Subcutaneous abdominal adipose tissue (tissue), 5 donors: Measurements from ENCODE around the gene DHRS2.
"Not testable (repeated sequence)": the region's sequence is repeated elsewhere in the genome, so short reads cannot be mapped to it uniquely, and the experiment has no call there.

ENCODE experiments used
- H3K27ac ChIP-seq: one replicate; pipeline ENCODE4 v1.7.0; 2013; ENCODE audit warnings: low read depth, mild to moderate bottlenecking, inconsistent platforms, low read length, moderate library complexity
- H3K27me3 ChIP-seq, 5 donors: one replicate each; pipeline ENCODE4 v1.7.0; 2013; ENCODE audit warnings: low read length in 5 of 5, inconsistent platforms in 1 of 5; ENCODE audit not compliant: control insufficient read depth in 5 of 5, insufficient read depth in 4 of 5
- H3K36me3 ChIP-seq, 5 donors: one replicate each; pipeline ENCODE4 v1.7.0; 2013; ENCODE audit warnings: low read length in 5 of 5; ENCODE audit not compliant: control insufficient read depth in 5 of 5, insufficient read depth in 5 of 5
- H3K4me1 ChIP-seq, 5 donors: one replicate each; pipeline ENCODE4 v1.7.0; 2013; ENCODE audit warnings: low read length in 5 of 5, mild to moderate bottlenecking in 3 of 5, moderate library complexity in 1 of 5; ENCODE audit not compliant: control insufficient read depth in 5 of 5, insufficient read depth in 5 of 5
- H3K4me3 ChIP-seq, 5 donors: one replicate each; pipeline ENCODE4 v1.7.0; 2013; ENCODE audit warnings: low read length in 5 of 5, low read depth in 1 of 5
- H3K9ac ChIP-seq, 5 donors: one replicate each; pipeline ENCODE4 v1.7.0; 2013; ENCODE audit warnings: low read length in 5 of 5, mild to moderate bottlenecking in 4 of 5, moderate library complexity in 3 of 5
- H3K9me3 ChIP-seq, 5 donors: one replicate each; pipeline ENCODE4 v1.7.0; 2013; ENCODE audit warnings: low read length in 5 of 5; ENCODE audit not compliant: control insufficient read depth in 5 of 5
- donor health status: healthy.
- donor health status: healthy.
- donor health status: healthy.
- donor health status: healthy.
- donor health status: healthy.

The DHRS2 gene

GRCh38 chr14:23675906-23676305 lies 39.7 kb downstream of the DHRS2 start:
- no peaks in the 10 kb centered on the region for H3K4me1 ChIP-seq
- H3K9ac ChIP-seq, result no peak overlapping the region
- no peaks in the 10 kb centered on the region for H3K9me3 ChIP-seq
- no peaks in the 10 kb centered on the region for H3K36me3 ChIP-seq
- H3K27ac ChIP-seq, result no peak overlapping the region
- H3K4me3 ChIP-seq, result no peak overlapping the region
- no peaks in the 10 kb centered on the region for H3K27me3 ChIP-seq

- no peak overlapping the region for H3K9ac ChIP-seq
- H3K36me3 ChIP-seq, result no peaks in the 10 kb centered on the region
- H3K4me1 ChIP-seq, result no peaks in the 10 kb centered on the region
- H3K9me3 ChIP-seq, result no peaks in the 10 kb centered on the region
- H3K4me3 ChIP-seq, result no peak overlapping the region
- H3K27me3 ChIP-seq, result peaks cover 0 to 5% (median 0%) of the 10 kb centered on the region in 5 donors
- H3K27ac ChIP-seq, result no peak overlapping the region
Observed at GRCh38 chr14:23681337-23681736, 45.2 kb downstream of the DHRS2 start.

- not testable (repeated sequence) for H3K36me3 ChIP-seq, H3K4me3 ChIP-seq, H3K4me1 ChIP-seq, H3K9ac ChIP-seq, H3K27ac ChIP-seq, H3K9me3 ChIP-seq
- peaks cover 0 to 12% (median 3%) of the 10 kb centered on the region in 5 donors for H3K27me3 ChIP-seq
Observed at GRCh38 chr14:23689709-23690514, 53.7 kb downstream of the DHRS2 start.

GRCh38 chr14:23692416-23692815 lies 56.3 kb downstream of the DHRS2 start:
- peaks cover 0 to 14% (median 3%) of the 10 kb centered on the region in 5 donors for H3K27me3 ChIP-seq
- H3K27ac ChIP-seq, result no peak overlapping the region
- no peaks in the 10 kb centered on the region for H3K36me3 ChIP-seq
- H3K4me1 ChIP-seq, result peaks cover 0 to 22% (median 14%) of the 10 kb centered on the region in 5 donors
- no peak overlapping the region for H3K4me3 ChIP-seq
- peaks cover 0 to 5% (median 0%) of the 10 kb centered on the region in 5 donors for H3K9me3 ChIP-seq
- no peak overlapping the region for H3K9ac ChIP-seq

GRCh38 chr14:23693252-23693775 lies 57.1 kb downstream of the DHRS2 start:
- no peak overlapping the region for H3K4me3 ChIP-seq
- peaks cover 0 to 14% (median 3%) of the 10 kb centered on the region in 5 donors for H3K27me3 ChIP-seq
- H3K4me1 ChIP-seq, result peaks cover 0 to 22% (median 14%) of the 10 kb centered on the region in 5 donors
- peaks cover 0 to 5% (median 0%) of the 10 kb centered on the region in 5 donors for H3K9me3 ChIP-seq
- no peak overlapping the region for H3K27ac ChIP-seq
- H3K9ac ChIP-seq, result no peak overlapping the region
- H3K36me3 ChIP-seq, result no peaks in the 10 kb centered on the region

GRCh38 chr14:23694085-23694948 lies 58.2 kb downstream of the DHRS2 start:
- Histone ChIP-seq H3K4me3 (peak overlapping the region in 1 of 5 donors; percentile 10), H3K9ac (no peak overlapping the region), H3K27me3 (peaks cover 0 to 14% (median 3%) of the 10 kb centered on the region in 5 donors)

More at GRCh38 chr14:23694085-23694948, 58.2 kb downstream of the DHRS2 start:
- H3K9me3 ChIP-seq, result peaks cover 0 to 5% (median 0%) of the 10 kb centered on the region in 5 donors
- no peak overlapping the region for H3K27ac ChIP-seq
- H3K4me1 ChIP-seq, result peaks cover 0 to 22% (median 14%) of the 10 kb centered on the region in 5 donors
- no peaks in the 10 kb centered on the region for H3K36me3 ChIP-seq
